RWPE1 (cell line): Measurements from ENCODE around the gene SSH3.

Experiments
- CTCF ChIA-PET: fragments of 350-600 bp; sonication (Branson Sonifier 250); formaldehyde crosslinking; extraction: SDS; loops from one replicate; lab custom pipeline; 2021; lab: Yijun Ruan, JAX
- POLR2A ChIA-PET: fragments of 400-600 bp; formaldehyde crosslinking; extraction: SDS; loops from one replicate; lab custom pipeline; 2020; ENCODE audit warnings: antibody characterized with exemption; ENCODE audit not compliant: low non-redundant PET; lab: Yijun Ruan, JAX
- DNase-seq: peaks from one replicate; pipeline ENCODE4 v3.0.0; 2012; ENCODE audit warnings: low spot score
- H3K27ac ChIP-seq: fragments of 450-650 bp; 2 replicates; pipeline ENCODE4 v1.5.1; 2017
- CTCF ChIP-seq: fragments of 450-650 bp; conservative IDR thresholded peaks from 2 replicates; pipeline ENCODE4 v1.5.1; 2017; ENCODE audit warnings: low read depth, mild to moderate bottlenecking

Gene SSH3

GRCh38 chr11:67271205-67271540 is 32.2 kb upstream of the SSH3 start:
- CTCF ChIA-PET = interaction anchor here (0.5 to 1.6 kb wide), 2 partner anchors 8 to 39 kb away, joined by 3 to 7 read pairs; no protein-coding TSS in a partner anchor

GRCh38 chr11:67271541-67272284 is 31.6 kb upstream of the SSH3 start:
- CTCF ChIA-PET = interaction anchor here (0.5 to 1.6 kb wide), 3 partner anchors 9 to 989 kb away, joined by 3 to 7 read pairs (median 3); no protein-coding TSS in a partner anchor
- DNase-seq = no peak
- no peak for TF ChIP-seq CTCF

More at GRCh38 chr11:67271205-67271540, 32.2 kb upstream of the SSH3 start:
- POLR2A ChIA-PET = no interaction called here
- no peak for DNase-seq
- H3K27ac ChIP-seq = peak overlapping the region; percentile 96
- no peak for TF ChIP-seq CTCF

GRCh38 chr11:67272327-67273259 is 30.7 kb upstream of the SSH3 start:
- POLR2A ChIA-PET = no interaction called here
- H3K27ac ChIP-seq = peak overlapping the region; percentile 96
- no peak for TF ChIP-seq CTCF
- no peak for DNase-seq
- CTCF ChIA-PET = interaction anchor here (0.5 to 1.6 kb wide), 3 partner anchors 10 to 990 kb away, joined by 3 to 7 read pairs (median 4); no protein-coding TSS in a partner anchor

More at GRCh38 chr11:67271541-67272284, 31.6 kb upstream of the SSH3 start:
- POLR2A ChIA-PET = no interaction called here
- peak overlapping the region; percentile 96 for H3K27ac ChIP-seq

GRCh38 chr11:67273260-67273990 is 29.9 kb upstream of the SSH3 start:
- CTCF ChIA-PET = no interaction called here
- peak overlapping the region; percentile 96 for H3K27ac ChIP-seq
- DNase-seq = no peak
- TF ChIP-seq CTCF = peak; percentile 17; the same call in 1 of the 2 replicates
- POLR2A ChIA-PET = interaction anchor here (0.6 to 0.8 kb wide), 2 partner anchors 29 to 281 kb away, joined by 3 to 4 read pairs; no protein-coding TSS in a partner anchor

- ChIA-PET POLR2A (no interaction called here), CTCF (no interaction called here)
- TF ChIP-seq CTCF = no peak
- H3K27ac ChIP-seq = peak overlapping the region; percentile 96
- no peak for DNase-seq
Measured at GRCh38 chr11:67274768-67275605, 28.3 kb upstream of the SSH3 start.
